Heart right ventricle (tissue), 16 donors: ENCODE data around the gene DOCK9. TPM values are rescaled to one million over a fixed set of nuclear protein-coding genes. Genes with fewer than 3 reads are reported as not detected.

ENCODE experiments used
- ATAC-seq, 8 donors: fragments of 200-7000 bp; cut with Tn5 transposase; one replicate each; pipeline ENCODE4 v1.9.1; 2020; ENCODE audit warnings: mild to moderate bottlenecking in 8 of 8, moderate library complexity in 8 of 8, moderate number of reproducible peaks in 1 of 8
- DNase-seq, 2 donors: peaks; one replicate each; pipeline ENCODE4 v3.0.0-alpha.2; 2020
- H3K27ac ChIP-seq, 10 donors: fragments of 200-600 bp; sonication (generic) in 2 of 10; one replicate each; pipeline versions ENCODE4 v1.5.0 to v1.8.0; 2020 to 2022; ENCODE audit warnings: mild to moderate bottlenecking in 3 of 10
- H3K27me3 ChIP-seq, 7 donors: fragments of 200-600 bp; one replicate each; pipeline ENCODE4 v1.8.0; 2021 to 2022; ENCODE audit warnings: mild to moderate bottlenecking in 2 of 7
- H3K36me3 ChIP-seq, 9 donors: fragments of 200-600 bp; sonication (generic) in 1 of 9; one replicate each; pipeline versions ENCODE4 v1.5.0 to v1.8.0; 2020 to 2022; ENCODE audit warnings: mild to moderate bottlenecking in 2 of 9
- H3K4me1 ChIP-seq, 9 donors: fragments of 200-600 bp; sonication (generic) in 1 of 9; one replicate each; pipeline versions ENCODE4 v1.5.0 to v1.8.0; 2020 to 2022; ENCODE audit warnings: mild to moderate bottlenecking in 4 of 9
- H3K4me3 ChIP-seq, 10 donors: fragments of 200-600 bp; sonication (generic) in 2 of 10; one replicate each; pipeline versions ENCODE4 v1.5.0 to v1.8.0; 2020 to 2022; ENCODE audit warnings: mild to moderate bottlenecking in 7 of 10, moderate library complexity in 2 of 10
- H3K9me3 ChIP-seq, 11 donors: fragments of 200-600 bp in 10 of 11; sonication (generic) in 2 of 11; one replicate each; pipeline versions ENCODE4 v1.5.0 to v1.8.0; 2013 to 2022; ENCODE audit warnings: mild to moderate bottlenecking in 2 of 11, control low read depth in 1 of 11, moderate library complexity in 1 of 11
- CTCF ChIP-seq, 9 donors: fragments of 200-600 bp; sonication (generic) in 2 of 9; IDR thresholded peaks; one replicate each; pipeline versions ENCODE4 v1.5.0 to v1.8.0; 2021 to 2022; ENCODE audit warnings: antibody characterized with exemption in 9 of 9, mild to moderate bottlenecking in 5 of 9, moderate library complexity in 1 of 9
- WGBS, 2 donors: extraction: QIAGEN DNeasy Blood & Tissue Kit; methylation state at CpG; one replicate each; pipeline ENCODE4 v1.1.7; 2013; ENCODE audit warnings: inconsistent platforms in 1 of 2; 5-methylcytosine and 5-hydroxymethylcytosine counted together
- intact Hi-C, 10 donors: fragments of 100-400 bp; cut with DNase I; formaldehyde crosslinking; loops; one replicate each; pipeline versions ENCODE4 v1.11.1 to v1.14.2; 2022
- polyA plus RNA-seq, 2 donors: library from polyadenylated mRNA; stranded (reverse); fragments of 200-250 nt; gene quantifications; one replicate each; pipeline ENCODE4 v1.2.3, GENCODE V29; 2013
- total RNA-seq, 10 donors: library from RNA; stranded (reverse); fragmentation: NEBNext Ultra II Directional in 3 of 10; extraction: Animal tissue kit (Norgen Biotek cat#: 25700) in 3 of 10; gene quantifications; one replicate each; pipeline versions ENCODE4 v1.2.1 to v1.2.4, GENCODE V29; 2021 to 2023
- donor health status: Arrhythmogenic right ventricular cardiomyopathy.
- donor health status: ischemic (EF 13 %, LVEDD 7.1; RV severe dilation, severe dysfunction).
- donor health status: healthy with polysubstance abuse.
- donor health status: DM: no; HTN: yes; CAD: no.
- donor health status: DM: no; HTN: no; CAD: no.
- donor health status: ischemic (EF 25% LVEDD 6.9; RV normal size, moderate dysfunction).
- donor health status: ischemic (EF 25% LVEDD 5.7; RV mildly dilated, moderate dysfunction).
- donor health status: healthy.
- donor health status: DM: yes; HTN: yes; CAD: no.
- donor health status: Ischemic cardiomyopathy.
- donor health status: ischemic (EF 35%, LVEDD 5.7; RV mildly dilated, moderate dysfunction).
- donor health status: nonischemic (EF 11% LVEDD 7.7; RV severe dilation, severe dysfunction).
- donor health status: DM: yes; HTN: yes; CAD: no.
- donor health status: PGD.
- donor health status: ischemic (EF 29% LVEDD 5.4; RV normal size, mild dysfunction).
- donor health status: nonischemic (EF 23%, LVEDD 6.1; RV moderate dilation, normal function).

DOCK9 gene
- total and polyA plus RNA-seq, 12 donors, result 31.6 to 73.7 (median 43.4) TPM

- H3K4me3 ChIP-seq, result no peak overlapping the region
- DNase-seq (no peak), ATAC-seq (peak in 6 of 8 donors; percentile 16 to 66 (median 50))
- intact Hi-C loops, result no loop called here
- no peaks in the 10 kb centered on the region for H3K27me3 ChIP-seq
- 73 to 77% methylated on average over 11 of the region's 11 CpGs for WGBS, 2 donors
- peak overlapping the region; percentile 13 to 81 (median 53) for H3K27ac ChIP-seq
- no peaks in the 10 kb centered on the region for H3K9me3 ChIP-seq
- H3K36me3 ChIP-seq, result peaks cover 0 to 44% (median 0%) of the 10 kb centered on the region in 9 donors
- H3K4me1 ChIP-seq, result peaks cover 4 to 90% (median 42%) of the 10 kb centered on the region in 9 donors
- no peak for TF ChIP-seq CTCF (IDR thresholded peaks at IDR 0.05)
These were observed 54.0 kb downstream of the DOCK9 start for GRCh38 chr13:98923641-98924397.

GRCh38 chr13:98922306-98922705 is 55.6 kb downstream of the DOCK9 start:
- Histone ChIP-seq H3K9me3 (no peaks in the 10 kb centered on the region), H3K4me3 (no peak overlapping the region), H3K36me3 (peaks cover 0 to 48% (median 0%) of the 10 kb centered on the region in 9 donors), H3K4me1 (peaks cover 4 to 91% (median 51%) of the 10 kb centered on the region in 9 donors), H3K27me3 (no peaks in the 10 kb centered on the region), H3K27ac (peak overlapping the region in 7 of 10 donors; percentile 16 to 81 (median 54))
- WGBS, 2 donors, result 82 to 84% methylated on average over 4 of the region's 4 CpGs
- no peak for DNase-seq
- intact Hi-C loops, result no loop called here
- ATAC-seq, result no peak
- no peak for TF ChIP-seq CTCF (IDR thresholded peaks at IDR 0.05)

GRCh38 chr13:98921786-98922185 is 56.1 kb downstream of the DOCK9 start:
- intact Hi-C loops, result no loop called here
- WGBS, 2 donors, result 93 to 98% methylated on average over 5 of the region's 5 CpGs
- Histone ChIP-seq H3K4me1 (peaks cover 4 to 91% (median 56%) of the 10 kb centered on the region in 9 donors), H3K27me3 (no peaks in the 10 kb centered on the region), H3K27ac (peak overlapping the region in 7 of 10 donors; percentile 20 to 81 (median 47)), H3K9me3 (no peaks in the 10 kb centered on the region), H3K4me3 (no peak overlapping the region), H3K36me3 (peaks cover 0 to 48% (median 0%) of the 10 kb centered on the region in 9 donors)
- DNase-seq, result no peak
- TF ChIP-seq CTCF (IDR thresholded peaks at IDR 0.05), result no peak
- no peak for ATAC-seq

- DNase-seq, result no peak
- intact Hi-C loops, result no loop called here
- peaks cover 0 to 48% (median 0%) of the 10 kb centered on the region in 9 donors for H3K36me3 ChIP-seq
- H3K4me3 ChIP-seq, result no peak overlapping the region
- no peak for TF ChIP-seq CTCF (IDR thresholded peaks at IDR 0.05)
- H3K9me3 ChIP-seq, result no peaks in the 10 kb centered on the region
- peak overlapping the region in 5 of 10 donors; percentile 17 to 81 (median 52) for H3K27ac ChIP-seq
- ATAC-seq, result peak in 4 of 8 donors; percentile 23 to 44 (median 32)
- no peaks in the 10 kb centered on the region for H3K27me3 ChIP-seq
- peaks cover 4 to 91% (median 60%) of the 10 kb centered on the region in 9 donors for H3K4me1 ChIP-seq
- 79 to 84% methylated on average over 5 of the region's 5 CpGs for WGBS, 2 donors
These were observed 56.8 kb downstream of the DOCK9 start for GRCh38 chr13:98921015-98921580.
